Measurements from ENCODE around the gene MICALL1.
"Not testable (repeated sequence)": the region's sequence is repeated elsewhere in the genome, so short reads cannot be mapped to it uniquely, and the experiment has no call there.

MICALL1 gene

DNA sequence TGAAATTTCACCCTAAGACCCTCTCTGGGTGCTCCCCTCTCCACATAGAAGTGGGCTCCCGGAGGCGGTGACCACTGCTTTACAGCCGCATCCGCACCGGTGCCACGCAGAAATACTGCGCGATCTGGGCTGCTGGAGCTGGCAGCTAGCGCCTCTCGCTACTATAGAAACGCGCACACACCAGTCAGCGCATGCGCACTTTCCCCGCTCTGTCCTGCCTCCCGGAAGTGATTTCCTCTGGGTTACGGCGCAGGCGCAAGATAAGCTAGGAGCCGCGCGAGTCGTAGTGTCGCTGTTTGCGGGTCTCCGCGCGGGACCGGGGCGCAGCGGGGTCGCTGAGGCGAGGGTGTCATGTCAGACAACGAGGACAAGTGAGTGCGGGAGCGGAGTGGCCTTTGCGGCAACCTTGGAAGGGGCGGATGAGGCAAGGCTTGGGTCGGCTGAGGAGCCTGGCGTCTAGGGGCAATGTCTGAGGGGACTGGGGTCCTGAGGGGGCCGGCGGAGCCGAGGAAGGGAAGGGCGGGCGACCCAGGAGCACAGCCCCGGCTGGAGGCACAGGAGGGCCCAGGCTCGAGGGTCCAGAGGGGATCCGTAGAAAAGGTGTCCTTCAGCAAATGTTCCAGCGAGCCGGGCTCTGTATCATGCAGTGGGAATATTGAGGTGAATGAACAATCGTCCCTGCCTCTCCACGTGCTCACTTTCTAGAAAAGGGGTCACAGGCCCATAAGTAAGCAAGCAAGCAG, 47.5 kb downstream of the MICALL1 start, which contains the start of the genes C22orf23 and POLR2F:
TSS of gene C22orf23 (minus strand) at position 165 of the 743 bp plus-strand sequence. CDS start 452 bp downstream, outside the sequence.
TSS of gene POLR2F (plus strand) at position 263 of the 743 bp plus-strand sequence. CDS start at position 352, 89 bp downstream.
- ChIA-PET CTCF (interaction anchor here (1.1 to 3.1 kb wide), 4 partner anchors 12 to 66 kb away, joined by 3 to 21 read pairs (median 6); no protein-coding TSS in a partner anchor), POLR2A (interaction anchor here (0.6 to 2.0 kb wide), 14 partner anchors 11 to 364 kb away, joined by 3 to 15 read pairs (median 4); partner anchors contain the start of genes CSNK1E and MICALL1)
- peak; percentile 100 for DNase-seq (ENCODE audit: extremely low spot score)
- TF ChIP-seq ELF4 (IDR thresholded peaks at IDR 0.05): peak; percentile 88
- no peak for TF ChIP-seq FOXA1 (IDR thresholded peaks at IDR 0.05)

DNA sequence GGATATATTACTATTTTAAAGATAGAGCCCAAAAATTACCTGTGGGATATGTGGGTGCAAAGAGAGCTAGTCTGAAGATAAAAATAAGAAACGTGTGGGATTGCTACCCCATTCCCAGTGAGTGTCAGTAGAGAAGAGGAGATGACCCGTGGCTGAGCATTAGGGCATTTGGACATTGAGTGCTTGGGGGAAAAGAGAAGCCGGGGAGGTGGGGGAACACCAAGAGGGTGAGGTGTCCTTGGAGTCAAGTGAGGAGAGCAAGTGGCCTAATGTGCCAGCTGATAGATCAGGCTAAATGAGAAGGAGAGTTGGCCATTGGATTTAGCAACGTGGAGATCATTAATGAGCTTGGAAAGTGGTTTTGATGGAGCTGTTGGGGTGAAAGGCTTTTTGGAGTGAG, 48.6 kb downstream of the MICALL1 start:
- TF ChIP-seq CTBP1 (IDR thresholded peaks at IDR 0.05; ENCODE audit: borderline replicate concordance): no peak
- no peak for TF ChIP-seq FOXM1 (IDR thresholded peaks at IDR 0.05; ENCODE audit: borderline replicate concordance)
- no peak for TF ChIP-seq ARNT (IDR thresholded peaks at IDR 0.05)
- TF ChIP-seq ELF4 (IDR thresholded peaks at IDR 0.05): no peak
- no peak for TF ChIP-seq ZNF384 (IDR thresholded peaks at IDR 0.05)
- no peak for DNase-seq (ENCODE audit: extremely low spot score)
- ChIA-PET CTCF (interaction anchor here (1.1 to 3.1 kb wide), 5 partner anchors 11 to 137 kb away, joined by 3 to 21 read pairs (median 5); no protein-coding TSS in a partner anchor), POLR2A (interaction anchor here (0.8 to 2.0 kb wide), 7 partner anchors 10 to 363 kb away, joined by 3 to 15 read pairs (median 4); partner anchors contain the start of genes CSNK1E and MICALL1)

DNA sequence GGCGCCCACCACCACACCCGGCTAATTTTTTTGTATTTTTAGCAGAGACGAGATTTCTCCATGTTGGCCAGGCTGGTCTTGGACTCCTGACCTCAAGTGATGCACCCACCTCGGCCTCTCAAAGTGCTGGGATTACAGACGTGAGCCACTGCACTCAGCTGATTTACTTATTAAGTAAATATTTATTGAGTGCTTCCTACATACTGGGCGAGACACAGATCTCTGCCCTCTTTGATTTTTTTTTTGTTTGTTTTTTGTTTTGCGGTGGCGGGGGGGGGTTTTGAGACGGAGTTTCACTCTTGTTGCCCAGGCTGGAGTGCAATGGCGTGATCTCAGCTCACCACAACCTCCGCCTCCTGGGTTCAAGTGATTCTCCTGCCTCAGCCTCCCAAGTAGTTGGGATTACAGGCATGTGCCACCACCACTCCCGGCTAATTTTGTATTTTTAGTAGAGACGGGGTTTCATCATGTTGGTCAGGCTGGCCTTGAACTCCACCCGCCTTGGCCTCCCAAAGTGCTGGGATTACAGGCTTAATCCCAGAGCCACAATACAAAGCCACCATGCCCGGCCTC, 49.8 kb downstream of the MICALL1 start:
- DNase-seq (ENCODE audit: extremely low spot score); POLR2A ChIA-PET: not testable (repeated sequence)
- CTCF ChIA-PET: interaction anchor here (1.4 to 3.1 kb wide), 2 partner anchors 9 to 138 kb away, joined by 4 to 21 read pairs; no protein-coding TSS in a partner anchor

DNA sequence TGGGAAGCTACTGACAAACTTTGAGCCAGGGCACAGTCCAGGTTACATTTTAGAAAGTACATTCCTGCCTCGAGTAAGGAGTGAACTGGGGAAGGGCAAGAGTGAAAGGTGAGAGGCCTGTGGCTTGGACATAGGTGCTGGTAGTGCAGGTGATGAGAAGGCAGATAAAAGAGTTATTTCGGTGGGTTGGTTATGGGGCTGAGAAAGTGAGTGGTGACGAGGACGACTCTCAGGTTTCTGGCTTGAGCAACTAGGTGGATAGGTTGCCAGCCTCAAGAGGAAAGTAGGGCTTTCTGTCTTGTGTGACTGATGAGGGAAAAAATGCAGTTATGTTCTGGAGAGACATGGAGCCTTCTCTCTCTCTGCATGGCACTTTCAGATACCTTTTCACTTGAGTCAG, 51.1 kb downstream of the MICALL1 start:
- DNase-seq (ENCODE audit: extremely low spot score): no peak
- ChIA-PET CTCF (no interaction called here), POLR2A (no interaction called here)
- TF ChIP-seq SUZ12 (IDR thresholded peaks at IDR 0.05): no peak
- TF ChIP-seq NFRKB (IDR thresholded peaks at IDR 0.05): no peak
- TF ChIP-seq ELF4 (IDR thresholded peaks at IDR 0.05): no peak
- TF ChIP-seq HDGF (IDR thresholded peaks at IDR 0.05; ENCODE audit: borderline replicate concordance): no peak

DNA sequence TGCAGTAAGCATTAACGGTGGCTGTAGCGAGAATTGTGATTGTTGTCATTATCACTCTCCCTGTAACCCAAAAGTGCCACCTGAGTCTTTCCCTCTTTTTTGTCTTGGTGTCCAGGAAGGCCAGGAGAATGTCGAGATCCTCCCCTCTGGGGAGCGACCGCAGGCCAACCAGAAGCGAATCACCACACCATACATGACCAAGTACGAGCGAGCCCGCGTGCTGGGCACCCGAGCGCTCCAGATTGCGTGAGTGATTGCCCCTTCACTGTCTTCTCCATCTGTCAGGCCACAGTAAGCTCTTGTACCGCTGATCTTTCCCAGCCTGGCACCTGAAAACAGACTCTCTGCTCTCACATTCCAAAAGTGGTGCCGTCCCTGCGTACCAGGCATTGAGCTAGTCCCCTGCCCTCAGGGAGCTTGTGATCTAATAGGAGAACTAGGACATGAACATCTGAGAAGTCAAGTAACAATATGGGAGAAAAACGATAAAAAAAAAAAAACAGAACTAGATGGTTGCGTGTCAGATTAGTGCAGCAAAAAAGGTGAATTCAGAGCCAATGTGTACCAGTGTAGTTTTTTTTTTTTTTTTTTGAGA, 53.2 kb downstream of the MICALL1 start:
- DNase-seq (ENCODE audit: extremely low spot score): no peak
- CTCF ChIA-PET: interaction anchor here (0.6 kb wide), 1 partner anchor 71 kb away, joined by 4 read pairs; no protein-coding TSS in a partner anchor
- POLR2A ChIA-PET: interaction anchor here (0.6 to 1.1 kb wide), 2 partner anchors 12 to 19 kb away, joined by 3 read pairs; no protein-coding TSS in a partner anchor
- TF ChIP-seq TARDBP (IDR thresholded peaks at IDR 0.05): no peak
- no peak for TF ChIP-seq CTBP1 (IDR thresholded peaks at IDR 0.05; ENCODE audit: borderline replicate concordance)
- TF ChIP-seq L3MBTL2 (conservative IDR thresholded peaks at IDR 0.05): no peak
- TF ChIP-seq HDGF (IDR thresholded peaks at IDR 0.05; ENCODE audit: borderline replicate concordance): no peak
- TF ChIP-seq FOXK2 (IDR thresholded peaks at IDR 0.05): no peak
- no peak for TF ChIP-seq SP1 (IDR thresholded peaks at IDR 0.05)
- TF ChIP-seq ELF4 (IDR thresholded peaks at IDR 0.05): no peak
- TF ChIP-seq ZNF384 (IDR thresholded peaks at IDR 0.05): no peak
- TF ChIP-seq SUZ12 (IDR thresholded peaks at IDR 0.05): no peak

DNA sequence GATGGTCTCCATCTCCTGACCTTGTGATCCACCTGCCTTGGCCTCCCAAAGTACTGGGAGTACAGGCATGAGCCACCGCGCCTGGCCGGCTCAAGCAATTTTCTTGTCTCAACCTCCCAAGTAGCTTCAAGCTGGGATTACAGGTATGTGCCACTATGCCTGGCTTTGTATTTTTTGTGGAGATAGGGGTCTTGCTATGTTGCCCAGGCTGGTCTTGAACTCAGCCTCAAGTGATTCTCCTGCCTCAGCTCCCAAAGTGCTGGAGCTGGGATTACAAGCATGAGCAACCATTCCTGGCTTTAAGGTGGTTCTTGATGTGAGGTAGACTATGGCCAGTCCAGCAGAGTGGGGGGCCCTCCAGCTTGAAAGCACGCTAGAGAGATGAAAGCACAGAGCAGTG, 55.0 kb downstream of the MICALL1 start:
- ChIA-PET POLR2A (no interaction called here), CTCF (no interaction called here)
- TF ChIP-seq LEF1 (IDR thresholded peaks at IDR 0.05; ENCODE audit: borderline replicate concordance): no peak
- no peak for DNase-seq (ENCODE audit: extremely low spot score)

DNA sequence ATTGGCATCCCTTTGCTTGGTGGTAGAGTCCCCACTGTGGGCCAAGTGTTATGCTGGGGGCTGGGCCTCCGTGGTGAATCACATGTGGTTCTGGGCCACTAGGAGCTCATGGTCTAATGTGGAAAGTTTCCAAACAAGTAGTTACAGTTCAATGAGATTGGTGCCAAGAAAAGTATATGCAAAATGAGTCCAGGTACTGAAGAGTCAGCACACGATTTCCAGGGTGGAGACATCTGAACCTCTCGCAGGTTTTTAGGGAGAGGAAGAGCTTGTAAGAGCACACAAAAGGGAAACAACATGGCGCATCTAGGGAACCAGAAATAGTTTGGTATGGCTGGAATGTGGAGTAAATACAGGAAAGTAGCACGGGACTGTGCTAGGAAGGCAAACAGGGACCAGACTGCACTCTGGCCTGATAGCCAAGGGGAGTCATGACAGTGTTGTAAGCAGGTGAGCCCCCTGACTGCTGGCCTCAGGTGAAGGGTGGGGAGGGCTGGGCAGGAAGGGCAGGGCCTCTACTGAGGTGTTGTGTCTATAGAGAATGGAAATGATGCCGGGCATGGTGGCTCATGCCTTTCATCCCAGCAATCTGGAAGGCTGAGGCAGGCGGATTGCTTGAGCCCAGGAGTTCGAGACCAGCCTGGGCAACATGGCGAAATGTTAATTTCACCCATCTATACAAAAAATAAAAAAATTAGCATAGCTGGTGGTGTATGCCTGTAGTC, 60.0 kb downstream of the MICALL1 start:
- DNase-seq (ENCODE audit: extremely low spot score): no peak
- no peak for TF ChIP-seq L3MBTL2 (conservative IDR thresholded peaks at IDR 0.05)
- TF ChIP-seq ELF4 (IDR thresholded peaks at IDR 0.05): no peak
- no peak for TF ChIP-seq ARNT (IDR thresholded peaks at IDR 0.05)
- TF ChIP-seq TARDBP (IDR thresholded peaks at IDR 0.05): no peak
- no peak for TF ChIP-seq FOXK2 (IDR thresholded peaks at IDR 0.05)
- no peak for TF ChIP-seq ZNF384 (IDR thresholded peaks at IDR 0.05)
- no peak for TF ChIP-seq SP1 (IDR thresholded peaks at IDR 0.05)
- no peak for TF ChIP-seq NFRKB (IDR thresholded peaks at IDR 0.05)
- TF ChIP-seq, protein P1, sequence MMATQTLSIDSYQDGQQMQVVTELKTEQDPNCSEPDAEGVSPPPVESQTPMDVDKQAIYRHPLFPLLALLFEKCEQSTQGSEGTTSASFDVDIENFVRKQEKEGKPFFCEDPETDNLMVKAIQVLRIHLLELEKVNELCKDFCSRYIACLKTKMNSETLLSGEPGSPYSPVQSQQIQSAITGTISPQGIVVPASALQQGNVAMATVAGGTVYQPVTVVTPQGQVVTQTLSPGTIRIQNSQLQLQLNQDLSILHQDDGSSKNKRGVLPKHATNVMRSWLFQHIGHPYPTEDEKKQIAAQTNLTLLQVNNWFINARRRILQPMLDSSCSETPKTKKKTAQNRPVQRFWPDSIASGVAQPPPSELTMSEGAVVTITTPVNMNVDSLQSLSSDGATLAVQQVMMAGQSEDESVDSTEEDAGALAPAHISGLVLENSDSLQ (IDR thresholded peaks at IDR 0.05): no peak
- TF ChIP-seq BHLHE40 (IDR thresholded peaks at IDR 0.05; ENCODE audit: borderline replicate concordance): no peak
- CTCF ChIA-PET: interaction anchor here (0.7 to 2.3 kb wide), 4 partner anchors 8 to 148 kb away, joined by 3 to 21 read pairs (median 4); partner anchors contain the start of genes C22orf23 and POLR2F
- POLR2A ChIA-PET: interaction anchor here (0.6 to 2.2 kb wide), 2 partner anchors 13 to 60 kb away, joined by 3 to 6 read pairs; partner anchors contain the start of genes C22orf23, MICALL1 and POLR2F

All from HEK293T (cell line).